Stimulated activated CD4-positive, alpha-beta T cell treated with anti-CD3 and anti-CD28 coated beads, Interleukin-1b, Interleukin-23, amount 100 ng/mL, for 24 hours (primary cell): Measurements from ENCODE around the gene SEM1.
"Not testable (repeated sequence)": the region's sequence is repeated elsewhere in the genome, so short reads cannot be mapped to it uniquely, and the experiment has no call there.

Source experiments
- DNase-seq, 4 experiments: peaks; one replicate each; pipeline ENCODE4 v3.0.0-alpha.2; 2020; ENCODE audit warnings: low read depth in 4 of 4, low spot score in 1 of 4

The SEM1 gene

DNA sequence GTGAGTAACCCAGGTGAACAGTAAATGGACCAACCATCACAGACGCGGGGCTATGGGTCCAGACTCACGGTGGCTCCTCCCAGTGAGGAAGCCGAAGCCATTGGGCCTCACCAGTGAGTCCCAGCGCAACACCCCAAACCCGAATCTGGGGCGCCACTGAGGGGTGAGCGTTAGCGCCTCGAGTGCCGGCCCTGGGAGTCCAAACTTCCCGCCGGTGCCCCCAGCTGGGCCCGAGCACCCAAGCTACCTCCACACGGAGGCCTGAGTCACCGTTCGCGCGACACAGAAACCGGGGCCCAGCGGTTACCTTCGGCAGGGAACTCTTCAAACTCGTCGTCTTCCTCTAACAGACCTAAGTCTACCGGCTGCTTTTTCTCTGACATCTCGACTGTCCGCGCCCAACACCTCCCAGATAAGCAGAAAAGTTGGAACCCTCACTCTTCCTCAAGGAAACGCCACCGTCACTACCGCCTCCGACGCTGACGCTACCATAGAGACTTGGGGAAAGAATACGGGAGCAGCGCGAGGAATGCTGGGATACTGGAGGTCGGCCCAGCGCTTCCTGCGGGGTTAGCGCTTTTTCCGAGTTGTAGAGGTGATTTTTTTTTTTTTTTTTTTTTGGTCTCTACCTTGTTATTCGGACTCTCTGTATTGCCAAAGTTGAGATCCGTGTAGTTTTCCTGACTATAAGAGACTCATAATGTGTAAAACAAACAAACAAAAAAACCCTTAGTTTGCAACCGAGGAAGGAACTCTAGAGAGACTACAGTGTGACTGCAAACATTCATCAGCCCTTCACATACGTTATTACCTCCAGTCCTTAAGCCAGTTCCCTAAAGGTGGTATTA lies at the start of gene SEM1:
TSS of gene SEM1 (minus strand) at position 466 of the 848 bp plus-strand sequence. CDS start at position 383, 83 bp downstream.
- peak; percentile 33 to 49 (median 42) for DNase-seq

DNA sequence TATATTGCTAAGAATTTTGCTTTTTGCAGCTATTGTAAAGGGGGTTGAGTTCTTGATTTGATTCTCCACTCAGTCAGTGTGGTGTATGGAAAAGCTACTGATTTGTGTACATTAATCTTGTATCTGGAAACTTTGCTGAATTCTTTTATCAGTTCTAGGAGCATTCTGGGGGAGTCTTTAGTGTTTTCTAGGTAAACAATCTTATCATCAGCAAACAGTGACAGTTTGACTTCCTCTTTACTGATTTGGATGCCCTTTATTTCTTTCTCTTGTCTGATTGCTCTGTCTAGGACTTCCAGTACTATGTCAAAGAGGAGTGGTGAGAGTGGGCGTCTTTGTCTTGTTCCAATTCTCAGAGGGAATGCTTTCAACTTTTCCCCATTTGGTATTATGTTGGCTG lies 48.2 kb upstream of the SEM1 start:
- not testable (repeated sequence) for DNase-seq

DNA sequence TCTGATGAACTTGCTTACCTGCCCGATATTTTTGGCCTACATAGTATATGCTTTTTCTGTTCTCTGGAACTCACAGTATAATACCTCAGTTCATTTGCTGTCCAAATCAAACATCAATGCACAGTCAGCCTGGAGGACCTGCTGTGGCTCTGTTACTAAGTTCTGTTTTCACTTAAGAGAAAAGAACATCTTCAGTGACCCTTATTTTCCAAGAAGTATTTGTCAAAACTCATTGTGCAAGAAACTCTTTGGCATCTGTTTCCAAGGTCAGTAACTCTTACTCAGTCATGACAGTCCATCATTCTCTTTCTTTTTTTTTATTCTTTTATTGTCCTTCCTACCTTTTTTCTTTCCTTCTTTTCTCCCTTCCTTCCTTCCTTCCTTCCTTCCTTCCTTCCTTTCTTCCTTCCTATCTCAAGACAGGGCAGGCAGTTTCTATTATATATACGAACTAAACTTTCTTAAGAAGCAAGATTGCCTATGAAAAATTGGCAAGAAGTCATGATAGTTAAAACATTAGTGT lies 37.8 kb upstream of the SEM1 start:
- no peak for DNase-seq

GRCh38 chr7:96740130-96740529 lies 30.5 kb upstream of the SEM1 start:
- DNase-seq, result no peak

DNA sequence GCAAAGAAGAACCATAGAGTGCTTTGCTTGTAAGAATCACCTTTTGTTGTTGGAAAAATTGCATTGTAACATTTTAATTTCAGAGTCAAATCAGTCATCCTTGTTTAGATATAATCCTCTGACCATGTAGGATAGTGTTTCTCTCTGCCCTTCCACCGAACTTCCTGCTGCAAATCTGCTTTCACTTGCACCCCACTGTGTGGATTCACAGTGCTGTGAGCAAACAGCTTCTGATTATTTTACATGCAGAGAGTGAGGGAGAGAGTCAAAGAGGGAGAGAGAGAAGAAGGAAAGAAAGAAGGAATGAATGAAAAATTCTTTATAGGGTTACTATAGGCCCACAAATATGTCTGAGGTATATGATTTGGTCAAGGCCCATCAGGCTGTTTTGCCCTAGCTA lies 30.0 kb upstream of the SEM1 start:
- no peak for DNase-seq

DNA sequence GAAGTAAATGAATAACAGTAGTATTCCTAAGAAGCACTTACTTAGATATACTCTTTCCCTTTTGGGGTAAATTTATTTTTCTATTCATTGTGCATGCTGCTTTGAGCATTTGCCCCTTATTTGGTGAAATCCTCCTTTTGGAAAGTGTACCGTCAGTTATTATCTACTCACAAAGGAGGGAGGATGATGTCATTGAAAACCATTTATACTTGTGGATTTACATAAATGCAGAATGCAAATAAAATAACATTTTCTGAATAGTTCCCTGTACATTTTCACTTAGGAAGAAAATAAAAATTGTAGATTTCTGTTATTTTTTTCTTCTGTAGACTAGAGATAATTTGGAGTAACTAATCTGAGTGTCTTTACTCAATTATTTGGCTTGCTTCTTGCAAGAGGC lies 29.5 kb upstream of the SEM1 start:
- no peak for DNase-seq

DNA sequence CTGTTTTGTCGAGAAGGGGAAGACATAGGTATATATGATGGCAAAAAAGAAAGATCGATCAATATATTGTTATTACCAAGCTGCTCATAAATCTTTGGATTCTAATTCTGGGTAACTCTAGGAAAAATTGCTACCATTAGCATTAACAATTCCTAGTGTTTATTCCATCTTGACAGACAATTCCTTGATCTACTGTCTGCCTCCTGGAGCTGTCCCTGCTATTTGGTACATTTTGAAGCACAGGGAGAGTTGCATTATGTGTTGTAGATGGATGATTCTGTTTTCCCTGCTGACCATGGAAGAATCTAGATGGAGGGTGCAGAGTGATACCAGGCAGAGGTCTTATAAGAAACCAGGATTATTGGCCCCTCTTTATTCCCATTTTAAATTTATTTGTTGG lies 29.1 kb upstream of the SEM1 start:
- no peak for DNase-seq

DNA sequence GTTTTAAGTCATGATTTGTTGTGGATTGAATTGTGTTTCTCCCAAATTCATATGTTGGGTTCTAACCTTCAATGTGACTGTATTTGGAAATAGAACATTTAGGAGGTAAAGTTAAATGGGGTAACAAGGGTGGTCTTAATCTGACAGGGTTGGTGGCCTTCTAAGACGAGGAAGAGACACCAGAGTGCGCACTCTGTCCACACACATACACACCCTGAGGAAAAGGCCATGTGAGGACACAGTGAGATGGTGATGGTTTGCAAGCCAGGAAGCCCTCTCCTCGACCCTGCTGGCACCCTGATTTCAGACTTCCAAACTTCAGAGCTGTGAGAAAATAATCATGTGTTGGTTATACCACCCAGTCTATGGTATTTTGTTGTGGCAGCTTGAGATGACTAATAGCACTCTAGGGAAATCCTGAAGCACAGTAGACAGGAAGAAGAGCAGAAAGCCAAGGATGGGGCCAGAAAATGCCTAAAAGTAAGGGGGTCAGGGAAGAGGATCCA lies 28.0 kb upstream of the SEM1 start:
- no peak for DNase-seq

- DNase-seq, result no peak
These were observed 24.7 kb upstream of the SEM1 start for GRCh38 chr7:96734343-96734742.

DNA sequence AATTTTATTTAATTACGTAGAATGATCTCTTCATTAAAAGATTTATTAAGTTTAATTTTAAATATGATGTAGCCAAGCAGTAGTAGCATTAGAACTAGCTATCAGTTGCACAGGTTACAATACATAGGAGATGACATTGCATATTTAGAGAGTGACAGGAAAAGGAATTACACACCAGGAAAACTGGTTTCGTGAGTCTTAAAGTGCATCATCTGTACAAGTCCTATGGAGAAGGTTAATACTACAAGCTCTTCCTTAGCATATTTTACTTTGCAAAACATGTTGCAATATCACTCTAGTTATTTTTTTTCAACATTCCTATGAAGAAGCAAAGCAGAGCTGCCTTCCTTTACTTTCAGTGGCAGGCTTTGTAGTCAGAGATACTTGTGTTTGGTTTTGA lies 20.2 kb upstream of the SEM1 start:
- DNase-seq, result no peak

DNA sequence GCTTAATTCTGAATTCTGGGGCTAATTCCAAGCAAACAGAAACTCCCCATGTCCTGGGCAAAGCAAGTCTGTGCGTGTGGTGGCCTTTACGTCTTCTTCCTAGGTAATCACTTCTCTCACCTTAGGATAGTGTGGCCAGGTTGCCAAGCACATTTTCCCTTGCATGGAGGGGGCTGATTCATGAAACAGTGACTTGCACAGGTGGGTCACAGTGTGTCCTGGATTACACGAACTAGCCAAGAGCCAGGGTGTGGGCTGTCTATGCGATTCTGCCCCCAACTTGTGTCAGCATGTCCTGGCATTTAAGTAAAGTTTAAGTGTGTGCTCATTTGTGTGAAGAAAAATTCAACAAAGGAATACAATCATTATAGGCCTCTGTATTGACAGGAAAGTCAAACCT lies 18.5 kb upstream of the SEM1 start:
- DNase-seq, result no peak

DNA sequence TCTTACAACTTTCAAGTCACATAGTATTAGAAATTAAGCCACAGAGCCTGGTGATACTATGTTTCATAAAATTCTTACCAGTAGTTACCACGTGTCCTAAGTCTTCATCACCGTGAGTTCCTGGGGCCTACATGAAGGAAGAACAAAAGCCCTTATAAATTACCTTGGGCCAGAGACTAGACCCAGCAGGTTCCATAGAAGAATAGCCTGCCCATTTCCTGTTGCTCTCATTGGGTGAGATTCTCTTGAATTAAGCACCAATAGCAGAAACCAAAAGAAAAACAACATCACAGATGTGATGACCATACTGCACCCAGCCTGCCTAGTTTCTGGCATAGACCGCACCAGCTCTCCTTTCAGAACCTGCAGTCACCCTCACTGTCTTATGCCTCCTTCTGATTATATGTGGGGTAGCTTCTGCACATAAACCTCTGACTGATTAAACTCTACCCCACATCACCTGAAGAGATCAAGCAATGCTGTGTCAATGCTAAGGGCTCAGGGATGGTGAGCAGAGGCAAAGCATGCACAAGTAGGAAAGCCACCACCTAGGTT lies 18.0 kb upstream of the SEM1 start:
- no peak for DNase-seq

DNA sequence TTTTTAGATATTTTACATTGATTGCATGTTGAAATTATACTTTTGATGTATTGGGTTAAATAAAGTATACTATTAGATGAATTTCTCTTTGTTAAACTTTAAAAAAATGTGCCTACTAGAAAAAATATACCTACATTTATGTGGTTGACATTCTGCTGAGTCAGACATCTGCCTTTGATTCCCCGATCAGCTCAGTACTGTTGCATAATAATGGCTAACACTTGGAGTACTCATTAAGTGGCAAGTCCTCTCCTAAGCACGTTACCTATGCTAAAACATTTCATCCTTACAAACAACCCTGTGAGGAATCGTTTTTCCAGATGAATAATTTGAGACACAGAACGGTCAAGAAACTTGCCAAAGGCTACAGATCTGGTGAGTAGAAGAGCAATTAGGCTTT lies 14.0 kb upstream of the SEM1 start:
- no peak for DNase-seq

DNA sequence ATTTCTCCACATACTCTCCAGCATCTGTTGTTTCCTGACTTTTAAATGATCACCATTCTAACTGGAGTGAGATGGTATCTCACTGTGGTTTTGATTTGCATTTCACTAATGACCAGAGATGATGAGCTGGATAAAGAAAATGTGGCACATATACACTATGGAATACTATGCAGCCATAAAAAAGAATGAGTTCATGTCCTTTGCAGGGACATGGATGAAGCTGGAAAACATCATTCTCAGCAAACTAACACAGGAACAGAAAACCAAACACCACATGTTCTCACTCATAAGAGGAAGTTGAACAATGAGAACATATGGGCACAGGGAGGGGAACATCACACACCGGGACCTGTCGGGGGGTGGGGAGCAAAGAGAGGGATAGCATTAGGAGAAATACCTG lies 13.3 kb upstream of the SEM1 start:
- not testable (repeated sequence) for DNase-seq

DNA sequence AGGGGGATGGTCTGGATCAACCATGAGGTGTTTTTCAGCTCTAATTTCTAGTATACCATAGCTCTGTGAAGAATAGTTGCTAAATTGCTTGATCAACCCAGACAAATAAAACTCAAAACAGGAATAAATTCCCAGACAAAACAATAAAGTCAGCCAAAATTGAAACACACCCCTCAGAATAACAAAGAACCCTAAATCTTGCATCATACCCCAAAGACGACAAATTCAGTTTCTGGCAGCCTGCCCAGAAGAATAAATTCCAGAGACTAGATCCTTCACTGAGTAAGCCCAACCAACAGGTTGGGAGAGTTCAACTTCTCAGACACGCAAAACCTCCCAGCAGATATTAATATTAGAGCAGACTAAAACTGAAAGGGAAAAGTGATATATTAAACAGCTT lies 11.2 kb upstream of the SEM1 start:
- DNase-seq, result no peak

- DNase-seq, result no peak
These were observed 9.5 kb upstream of the SEM1 start for GRCh38 chr7:96719164-96719563.

GRCh38 chr7:96718107-96719003 lies 8.7 kb upstream of the SEM1 start:
- no peak for DNase-seq

DNA sequence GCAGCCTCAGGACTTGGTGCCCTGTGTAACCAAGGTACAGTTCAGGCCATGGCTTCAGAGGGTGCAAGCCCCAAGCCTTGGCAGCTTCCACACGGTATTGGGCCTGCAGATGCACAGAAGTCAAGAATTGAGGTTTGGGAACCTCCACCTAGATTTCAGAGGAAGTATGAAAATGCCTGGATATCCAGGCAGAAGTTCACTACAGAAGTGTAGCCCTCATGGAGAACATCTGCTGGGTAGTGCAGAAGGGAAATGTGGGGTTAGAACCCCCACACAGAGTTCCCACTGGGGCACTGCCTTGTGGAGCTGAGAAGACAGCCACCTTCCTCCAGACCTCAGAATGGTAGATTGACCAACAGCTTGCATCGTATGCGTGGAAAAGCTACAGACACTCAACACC lies 3.4 kb upstream of the SEM1 start:
- no peak for DNase-seq

GRCh38 chr7:96710544-96710943 lies 898 bp upstream of the SEM1 start:
- DNase-seq, result no peak

DNA sequence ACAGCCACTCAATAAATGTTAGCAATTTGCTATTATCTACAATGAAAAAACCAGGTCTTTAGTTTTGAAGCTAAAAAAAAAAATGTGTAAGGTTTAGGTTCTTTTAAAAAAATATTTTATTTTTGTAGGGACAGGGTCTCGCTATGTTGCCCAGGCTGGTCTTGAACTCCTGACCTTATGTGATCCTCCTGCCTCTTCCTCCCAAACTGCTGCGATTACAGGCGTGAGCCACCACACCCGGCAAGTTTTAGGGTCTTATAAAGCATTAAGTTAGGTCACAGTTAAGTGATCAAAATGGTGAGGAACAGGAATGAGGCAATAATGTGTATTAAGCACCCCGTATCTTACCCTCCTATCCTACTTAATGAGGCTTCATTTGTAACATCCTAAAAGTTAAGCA lies 774 bp downstream of the SEM1 start:
- no peak for DNase-seq
